ENCODE measurements around the gene COL27A1.

Gene COL27A1

GRCh38 chr9:114259798-114260523 is 104.6 kb downstream of the COL27A1 start:
- H3K4me2 ChIP-seq, result no peak overlapping the region
- no peak overlapping the region for H2AFZ ChIP-seq (ENCODE audit: low read depth)
- no peak overlapping the region for H3K9ac ChIP-seq
- no peaks in the 10 kb centered on the region for H3K36me3 ChIP-seq (ENCODE audit: insufficient read depth)
- no peaks in the 10 kb centered on the region for H3K4me1 ChIP-seq (ENCODE audit: low read depth, poor library complexity, severe bottlenecking)
- H3K4me3 ChIP-seq (IDR thresholded peaks at IDR 0.05; ENCODE audit: insufficient read depth, low read depth, low read length), result no peak overlapping the region
- TF ChIP-seq CTCF (conservative IDR thresholded peaks at IDR 0.05; ENCODE audit: low read depth, low read length), result no peak
- no peaks in the 10 kb centered on the region for H4K20me1 ChIP-seq (ENCODE audit: insufficient read depth)
- no peak overlapping the region for H3K27ac ChIP-seq
- no peaks in the 10 kb centered on the region for H3K27me3 ChIP-seq (ENCODE audit: insufficient read depth, low read depth)
- H3K79me2 ChIP-seq (ENCODE audit: insufficient read depth, low read depth), result no peaks in the 10 kb centered on the region

GRCh38 chr9:114261026-114261425 is 105.7 kb downstream of the COL27A1 start:
- no peak overlapping the region for H2AFZ ChIP-seq (ENCODE audit: low read depth)
- no peaks in the 10 kb centered on the region for H3K4me1 ChIP-seq (ENCODE audit: low read depth, poor library complexity, severe bottlenecking)
- H3K36me3 ChIP-seq (ENCODE audit: insufficient read depth), result no peaks in the 10 kb centered on the region
- no peak for TF ChIP-seq CTCF (conservative IDR thresholded peaks at IDR 0.05; ENCODE audit: low read depth, low read length)
- no peaks in the 10 kb centered on the region for H4K20me1 ChIP-seq (ENCODE audit: insufficient read depth)
- H3K27ac ChIP-seq, result no peak overlapping the region
- no peak overlapping the region for H3K4me3 ChIP-seq (IDR thresholded peaks at IDR 0.05; ENCODE audit: insufficient read depth, low read depth, low read length)
- H3K9ac ChIP-seq, result no peak overlapping the region
- H3K27me3 ChIP-seq (ENCODE audit: insufficient read depth, low read depth), result no peaks in the 10 kb centered on the region
- no peak overlapping the region for H3K4me2 ChIP-seq
- H3K79me2 ChIP-seq (ENCODE audit: insufficient read depth, low read depth), result no peaks in the 10 kb centered on the region

- Histone ChIP-seq H3K9ac (no peak overlapping the region), H3K36me3 (ENCODE audit: insufficient read depth) (no peaks in the 10 kb centered on the region), H3K4me2 (no peak overlapping the region), H2AFZ (ENCODE audit: low read depth) (no peak overlapping the region), H3K27me3 (ENCODE audit: insufficient read depth, low read depth) (no peaks in the 10 kb centered on the region), H3K4me3 (IDR thresholded peaks at IDR 0.05; ENCODE audit: insufficient read depth, low read depth, low read length) (no peak overlapping the region), H4K20me1 (ENCODE audit: insufficient read depth) (no peaks in the 10 kb centered on the region), H3K79me2 (ENCODE audit: insufficient read depth, low read depth) (no peaks in the 10 kb centered on the region), H3K4me1 (ENCODE audit: low read depth, poor library complexity, severe bottlenecking) (no peaks in the 10 kb centered on the region), H3K27ac (no peak overlapping the region)
- TF ChIP-seq CTCF (conservative IDR thresholded peaks at IDR 0.05; ENCODE audit: low read depth, low read length), result no peak
Measured at GRCh38 chr9:114261987-114262386, 106.7 kb downstream of the COL27A1 start.

GRCh38 chr9:114263853-114264510 is 108.6 kb downstream of the COL27A1 start:
- Histone ChIP-seq H4K20me1 (ENCODE audit: insufficient read depth) (no peaks in the 10 kb centered on the region), H3K27me3 (ENCODE audit: insufficient read depth, low read depth) (no peaks in the 10 kb centered on the region), H3K4me2 (no peak overlapping the region), H3K36me3 (ENCODE audit: insufficient read depth) (no peaks in the 10 kb centered on the region), H2AFZ (ENCODE audit: low read depth) (no peak overlapping the region), H3K79me2 (ENCODE audit: insufficient read depth, low read depth) (no peaks in the 10 kb centered on the region), H3K9ac (no peak overlapping the region), H3K4me1 (ENCODE audit: low read depth, poor library complexity, severe bottlenecking) (no peaks in the 10 kb centered on the region), H3K4me3 (IDR thresholded peaks at IDR 0.05; ENCODE audit: insufficient read depth, low read depth, low read length) (no peak overlapping the region), H3K27ac (no peak overlapping the region)
- no peak for TF ChIP-seq CTCF (conservative IDR thresholded peaks at IDR 0.05; ENCODE audit: low read depth, low read length)

Measured in KMS-11 (cell line).